KMS-11 (cell line): ENCODE data around the gene ACTL10.
"Not testable (repeated sequence)": the region's sequence is repeated elsewhere in the genome, so short reads cannot be mapped to it uniquely, and the experiment has no call there.

Source experiments
- H2AFZ ChIP-seq: fragments of 200-600 bp; sonication (generic); 2 replicates; pipeline ENCODE4 v1.6.1; 2016; ENCODE audit warnings: antibody characterized with exemption, mixed run types, low read depth
- H3K27ac ChIP-seq: fragments of 200-600 bp; sonication (generic); 2 replicates; pipeline ENCODE4 v1.6.1; 2016; ENCODE audit warnings: mild to moderate bottlenecking, mixed run types
- H3K27me3 ChIP-seq: fragments of 200-600 bp; sonication (generic); 2 replicates; pipeline ENCODE4 v1.6.1; 2017; ENCODE audit warnings: mild to moderate bottlenecking, low read depth, mixed run types, moderate library complexity; ENCODE audit not compliant: insufficient read depth
- H3K36me3 ChIP-seq: fragments of 200-600 bp; sonication (generic); 2 replicates; pipeline ENCODE4 v1.6.1; 2017; ENCODE audit warnings: mild to moderate bottlenecking, mixed run types; ENCODE audit not compliant: insufficient read depth
- H3K4me1 ChIP-seq: fragments of 200-600 bp; sonication (generic); 2 replicates; pipeline ENCODE4 v1.6.1; 2016; ENCODE audit warnings: mild to moderate bottlenecking, low read depth, mixed run types; ENCODE audit not compliant: poor library complexity, severe bottlenecking
- H3K4me2 ChIP-seq: fragments of 200-600 bp; sonication (generic); 2 replicates; pipeline ENCODE4 v1.7.0; 2016; ENCODE audit warnings: mild to moderate bottlenecking, mixed run types
- H3K4me3 ChIP-seq: fragments of 200-600 bp; sonication (generic); IDR thresholded peaks from 2 replicates; pipeline ENCODE4 v1.6.1; 2017; ENCODE audit warnings: low read depth, low read length, mixed read lengths; ENCODE audit not compliant: insufficient read depth
- H3K79me2 ChIP-seq: fragments of 200-600 bp; sonication (generic); 2 replicates; pipeline ENCODE4 v1.6.1; 2016; ENCODE audit warnings: low read depth, mixed run types; ENCODE audit not compliant: insufficient read depth
- H3K9ac ChIP-seq: fragments of 200-600 bp; sonication (generic); 2 replicates; pipeline ENCODE4 v1.6.1; 2016; ENCODE audit warnings: mild to moderate bottlenecking, mixed run types
- H4K20me1 ChIP-seq: fragments of 200-600 bp; sonication (generic); 2 replicates; pipeline ENCODE4 v1.6.1; 2016; ENCODE audit warnings: mild to moderate bottlenecking, mixed run types; ENCODE audit not compliant: insufficient read depth
- CTCF ChIP-seq: fragments of 200-600 bp; sonication (generic); conservative IDR thresholded peaks from 2 replicates; pipeline ENCODE4 v1.6.1; 2017; ENCODE audit warnings: low read depth, mild to moderate bottlenecking, antibody characterized with exemption, low read length, moderate library complexity, mixed read lengths

ACTL10 gene

GRCh38 chr20:33644313-33645071, 22.3 kb upstream of the ACTL10 start:
- Histone ChIP-seq H3K79me2 (no peaks in the 10 kb centered on the region), H3K4me3 (no peak overlapping the region), H3K36me3 (no peaks in the 10 kb centered on the region), H3K4me1 (peaks cover 43% of the 10 kb centered on the region), H2AFZ (no peak overlapping the region), H3K9ac (no peak overlapping the region), H3K27ac (no peak overlapping the region), H3K4me2 (no peak overlapping the region), H3K27me3 (no peaks in the 10 kb centered on the region), H4K20me1 (no peaks in the 10 kb centered on the region)
- no peak for TF ChIP-seq CTCF

DNA sequence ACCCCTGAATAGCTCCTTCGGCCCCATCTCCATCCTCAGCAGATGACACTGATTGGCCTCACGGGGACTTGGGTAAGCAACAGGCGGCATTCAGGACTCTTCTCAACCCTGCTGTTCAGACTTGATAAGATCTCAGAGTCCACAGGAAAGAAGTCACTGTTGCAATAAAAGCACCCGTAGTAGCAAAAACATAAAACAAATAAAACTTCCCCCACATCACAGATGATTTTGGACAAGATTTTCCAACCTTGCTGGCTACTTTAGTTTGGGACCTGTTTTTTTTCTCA, 21.7 kb upstream of the ACTL10 start:
- no peaks in the 10 kb centered on the region for H3K36me3 ChIP-seq
- H3K27me3 ChIP-seq: no peaks in the 10 kb centered on the region
- H2AFZ ChIP-seq: no peak overlapping the region
- H3K27ac ChIP-seq: no peak overlapping the region
- no peaks in the 10 kb centered on the region for H3K79me2 ChIP-seq
- no peak overlapping the region for H3K9ac ChIP-seq
- no peak overlapping the region; the same call in 1 of the 2 replicates for H3K4me2 ChIP-seq
- H4K20me1 ChIP-seq: no peaks in the 10 kb centered on the region
- H3K4me1 ChIP-seq: peaks cover 48% of the 10 kb centered on the region
- H3K4me3 ChIP-seq: no peak overlapping the region
- TF ChIP-seq CTCF: no peak

DNA sequence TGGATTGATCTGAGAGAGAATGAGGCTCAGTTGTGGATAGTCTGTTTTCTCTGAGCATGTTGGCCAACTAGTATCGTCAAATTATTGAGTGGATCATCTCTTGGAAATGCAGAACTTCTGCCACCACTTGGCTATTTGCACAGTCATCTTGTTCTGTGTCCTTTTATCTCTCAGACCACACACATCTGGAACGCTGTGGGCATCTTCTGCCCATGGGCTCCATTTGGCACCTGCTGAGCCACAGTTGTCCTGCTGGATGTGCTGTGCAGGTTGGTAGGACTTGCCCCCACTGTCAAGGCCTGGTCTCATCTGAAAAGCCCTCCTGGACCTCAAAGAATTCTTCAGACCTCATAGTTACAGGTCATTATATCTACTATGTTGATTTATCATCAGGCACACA, 21.3 kb upstream of the ACTL10 start:
- Histone ChIP-seq H2AFZ (no peak overlapping the region), H3K36me3 (no peaks in the 10 kb centered on the region), H3K9ac (no peak overlapping the region), H3K4me2 (no peak overlapping the region; the same call in 1 of the 2 replicates), H3K79me2 (no peaks in the 10 kb centered on the region), H3K27ac (no peak overlapping the region), H3K4me1 (peaks cover 52% of the 10 kb centered on the region), H3K4me3 (no peak overlapping the region), H3K27me3 (no peaks in the 10 kb centered on the region), H4K20me1 (no peaks in the 10 kb centered on the region)
- TF ChIP-seq CTCF: no peak

DNA sequence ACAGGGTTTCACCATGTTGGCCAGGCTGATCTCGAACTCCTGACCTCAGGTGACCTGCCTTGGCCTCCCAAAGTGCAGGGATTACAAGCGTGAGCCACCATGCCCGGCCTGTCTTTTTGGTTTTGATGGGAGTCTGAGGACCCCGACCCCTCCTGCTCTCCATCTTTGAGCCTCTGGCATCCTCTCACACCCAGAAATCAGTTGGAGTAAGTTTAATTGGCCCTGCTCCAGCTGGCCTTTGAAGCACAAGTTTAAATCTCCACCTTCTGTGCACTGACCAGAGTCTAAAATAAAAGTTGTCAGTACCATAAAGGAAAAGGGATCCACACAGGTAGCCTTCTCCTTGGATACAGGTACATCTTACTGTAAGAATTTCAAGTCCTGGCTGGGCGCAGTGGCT, 20.6 kb upstream of the ACTL10 start:
- H3K27me3 ChIP-seq: no peaks in the 10 kb centered on the region
- H4K20me1 ChIP-seq: no peaks in the 10 kb centered on the region
- H3K4me2 ChIP-seq: peak overlapping the region; percentile 84; the same call in 1 of the 2 replicates
- no peak for TF ChIP-seq CTCF
- H3K36me3 ChIP-seq: no peaks in the 10 kb centered on the region
- no peak overlapping the region for H3K4me3 ChIP-seq
- no peak overlapping the region for H2AFZ ChIP-seq
- H3K9ac ChIP-seq: no peak overlapping the region
- no peaks in the 10 kb centered on the region for H3K79me2 ChIP-seq
- H3K4me1 ChIP-seq: peaks cover 60% of the 10 kb centered on the region
- H3K27ac ChIP-seq: peak overlapping the region; percentile 74

DNA sequence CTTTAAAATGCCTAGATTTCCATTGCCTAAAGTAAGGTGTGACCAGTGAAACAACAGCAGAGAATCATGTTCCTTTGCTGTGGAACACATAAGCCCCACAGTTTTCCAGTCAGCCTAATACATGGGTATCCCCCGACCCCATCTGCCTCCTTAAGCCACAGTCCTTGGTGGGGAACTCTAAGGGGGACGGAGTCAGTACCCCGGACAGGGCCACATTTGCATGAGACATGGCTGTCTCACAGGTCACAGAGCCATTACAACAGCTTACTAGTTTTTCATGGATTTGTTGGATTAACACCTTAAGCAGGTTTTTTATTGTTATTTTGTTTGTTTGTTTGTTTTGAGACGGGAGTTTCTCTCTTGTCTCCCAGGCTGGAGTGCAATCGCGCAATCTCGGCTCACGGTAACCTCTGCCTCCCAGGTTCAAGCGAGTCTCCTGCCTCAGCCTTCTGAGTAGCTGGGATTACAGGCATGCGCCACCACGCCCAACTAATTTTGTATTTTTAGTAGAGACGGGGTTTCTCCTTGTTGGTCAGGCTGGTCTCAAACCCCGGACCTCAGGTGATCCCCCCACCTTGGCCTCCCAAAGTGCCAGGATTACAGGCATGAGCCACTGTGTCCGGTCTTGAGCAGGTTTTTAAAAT, 19.7 kb upstream of the ACTL10 start:
- H3K4me1 ChIP-seq: peaks cover 69% of the 10 kb centered on the region
- H3K27ac ChIP-seq: peak overlapping the region; percentile 74
- H3K79me2 ChIP-seq, H4K20me1 ChIP-seq, H3K27me3 ChIP-seq, H3K36me3 ChIP-seq, H3K4me3 ChIP-seq: not testable (repeated sequence)
- peak overlapping the region; percentile 84 for H3K4me2 ChIP-seq
- H3K9ac ChIP-seq: peak overlapping the region; percentile 26; the same call in 1 of the 2 replicates
- H2AFZ ChIP-seq: peak overlapping the region; percentile 4; the same call in 1 of the 2 replicates
